IMR-90 (cell line): ENCODE results near the gene LRRC7. TPM values are rescaled to one million over a fixed set of nuclear protein-coding genes. Genes with fewer than 3 reads are reported as not detected.

Source experiments
- ATAC-seq: fragments of 200-7000 bp; cut with Tn5 transposase; 2 replicates; pipeline ENCODE4 v1.9.1; 2020; ENCODE audit warnings: low read depth, mild to moderate bottlenecking, moderate library complexity
- BruUV-seq: library from RNA; stranded (reverse); fragments of 400-500 nt; replicated peaks from 2 replicates; lab custom pipeline; 2021; lab: Mats Ljungman, UMichigan
- CTCF ChIA-PET: fragments of 300-600 bp; formaldehyde crosslinking; extraction: SDS; loops from one replicate; lab custom pipeline; 2021; ENCODE audit warnings: antibody characterized with exemption; lab: Yijun Ruan, JAX
- POLR2A ChIA-PET: fragments of 300-600 bp; sonication (Branson Sonifier 250); formaldehyde crosslinking; loops from one replicate; lab custom pipeline; 2022; ENCODE audit warnings: antibody characterized with exemption; ENCODE audit not compliant: unreplicated experiment; lab: Charles Lee
- DNase-seq: peaks from one replicate; pipeline ENCODE4 v3.0.0; 2013
- H2AFZ ChIP-seq: replicated peaks from 2 replicates; pipeline ENCODE3; 2013; ENCODE audit warnings: low read length, mild to moderate bottlenecking; ENCODE audit not compliant: poor library complexity
- H2AK5ac ChIP-seq: 2 replicates; pipeline ENCODE4 v1.6.1; 2013; ENCODE audit warnings: low read depth, low read length, inconsistent platforms
- H2AK9ac ChIP-seq: replicated peaks from 2 replicates; pipeline ENCODE3; 2013; ENCODE audit warnings: mild to moderate bottlenecking, low read depth, low read length, moderate library complexity; ENCODE audit not compliant: poor library complexity
- H2BK120ac ChIP-seq: 2 replicates; pipeline ENCODE4 v1.6.1; 2013; ENCODE audit warnings: low read depth, low read length, inconsistent platforms
- H2BK15ac ChIP-seq: 3 replicates; pipeline ENCODE4 v1.6.1; 2013; ENCODE audit warnings: low read depth, low read length, inconsistent platforms
- H2BK20ac ChIP-seq: 2 replicates; pipeline ENCODE4 v1.6.1; 2013; ENCODE audit warnings: low read depth, mild to moderate bottlenecking, inconsistent platforms, low read length, moderate library complexity
- H2BK5ac ChIP-seq: 2 replicates; pipeline ENCODE4 v1.6.1; 2013; ENCODE audit warnings: mild to moderate bottlenecking, low read depth, low read length, inconsistent platforms; ENCODE audit not compliant: poor library complexity, severe bottlenecking
- H3K14ac ChIP-seq: replicated peaks from 2 replicates; pipeline ENCODE4 v1.6.1; 2013; ENCODE audit warnings: low read depth, low read length, inconsistent platforms
- H3K18ac ChIP-seq: 2 replicates; pipeline ENCODE4 v1.6.1; 2013; ENCODE audit warnings: low read depth, low read length, control low read depth
- H3K23ac ChIP-seq: 2 replicates; pipeline ENCODE4 v1.6.1; 2013; ENCODE audit warnings: low read depth, low read length, inconsistent platforms
- H3K27ac ChIP-seq: 2 replicates; pipeline ENCODE4 v1.5.1; 2013; ENCODE audit warnings: mild to moderate bottlenecking, control low read depth, low read length; ENCODE audit not compliant: insufficient read depth
- H3K27me3 ChIP-seq: 2 replicates; pipeline ENCODE4 v1.6.1; 2013; ENCODE audit warnings: low read length; ENCODE audit not compliant: control insufficient read depth, insufficient read depth
- H3K36me3 ChIP-seq: 2 replicates; pipeline ENCODE4 v1.6.1; 2013; ENCODE audit warnings: low read length, mixed read lengths; ENCODE audit not compliant: control insufficient read depth, insufficient read depth
- H3K4ac ChIP-seq: 2 replicates; pipeline ENCODE4 v1.6.1; 2013; ENCODE audit warnings: low read depth, low read length, inconsistent platforms
- H3K4me1 ChIP-seq: 2 replicates; pipeline ENCODE4 v1.6.1; 2013; ENCODE audit warnings: low read length, mixed read lengths; ENCODE audit not compliant: control insufficient read depth, insufficient read depth
- H3K4me2 ChIP-seq: 2 replicates; pipeline ENCODE4 v1.6.1; 2013; ENCODE audit warnings: low read depth, mild to moderate bottlenecking, control low read depth, low read length, moderate library complexity
- H3K4me3 ChIP-seq: 2 replicates; pipeline ENCODE4 v1.5.1; 2013; ENCODE audit warnings: low read depth, mild to moderate bottlenecking, control low read depth, low read length, moderate library complexity; ENCODE audit not compliant: insufficient read depth
- H3K56ac ChIP-seq: 2 replicates; pipeline ENCODE4 v1.6.1; 2013; ENCODE audit warnings: low read length, inconsistent platforms; ENCODE audit not compliant: insufficient read depth; ENCODE audit errors: extremely low read depth
- H3K79me1 ChIP-seq, 2 experiments: 2 replicates each; pipeline ENCODE4 v1.6.1; 2013; ENCODE audit warnings: low read length in 2 of 2, inconsistent platforms in 1 of 2, low read depth in 1 of 2
- H3K9ac ChIP-seq: 2 replicates; pipeline ENCODE4 v1.6.1; 2013; ENCODE audit warnings: low read depth, low read length, control low read depth
- H3K9me1 ChIP-seq: 2 replicates; pipeline ENCODE4 v1.6.1; 2013; ENCODE audit warnings: low read length, inconsistent platforms; ENCODE audit not compliant: insufficient read depth
- H3K9me3 ChIP-seq: 2 replicates; pipeline ENCODE4 v1.6.1; 2013; ENCODE audit warnings: low read length; ENCODE audit not compliant: control insufficient read depth, insufficient read depth
- H4K20me1 ChIP-seq: 2 replicates; pipeline ENCODE4 v1.6.1; 2013; ENCODE audit warnings: low read length, inconsistent platforms; ENCODE audit not compliant: insufficient read depth
- H4K5ac ChIP-seq: 2 replicates; pipeline ENCODE4 v1.6.1; 2013; ENCODE audit warnings: mild to moderate bottlenecking, low read depth, low read length, control low read depth
- H4K8ac ChIP-seq, 2 experiments: 2 replicates each; pipeline ENCODE4 v1.6.1; 2013; ENCODE audit warnings: low read depth in 2 of 2, low read length in 2 of 2, control low read depth in 1 of 2, inconsistent platforms in 1 of 2
- H4K91ac ChIP-seq: 2 replicates; pipeline ENCODE4 v1.6.1; 2013; ENCODE audit warnings: low read depth, low read length, inconsistent platforms; ENCODE audit not compliant: insufficient read depth
- CHD1 ChIP-seq: IDR thresholded peaks from 2 replicates; pipeline ENCODE4 v1.6.1; 2012; ENCODE audit warnings: low read depth, low read length, improper control_type of control experiment
- MAFK ChIP-seq: IDR thresholded peaks from 2 replicates; pipeline ENCODE4 v1.6.1; 2012; ENCODE audit warnings: low read depth, low read length, improper control_type of control experiment
- POLR2A ChIP-seq: IDR thresholded peaks from 2 replicates; pipeline ENCODE4 v1.6.1; 2012; ENCODE audit warnings: mild to moderate bottlenecking, low read depth, low read length
- RAD21 ChIP-seq: IDR thresholded peaks from 2 replicates; pipeline ENCODE4 v1.6.1; 2012; ENCODE audit warnings: low read length, improper control_type of control experiment
- dilution Hi-C: fragments of 300-500 bp; cut with HindIII; formaldehyde crosslinking; loops from one replicate; pipeline ENCODE4 v1.14.3; 2018; ENCODE audit warnings: low sequenced_read_pairs; ENCODE audit not compliant: unreplicated experiment
- in situ Hi-C: fragments of 300-500 bp; cut with MboI; formaldehyde crosslinking; loops from 3 replicates; pipeline ENCODE4 v1.14.3; 2019; ENCODE audit warnings: low sequenced_read_pairs, inconsistent platforms, mixed read lengths
- intact Hi-C: fragments of 100-400 bp; cut with micrococcal nuclease; formaldehyde crosslinking; loops from 2 replicates; pipeline ENCODE4 v1.10.0; 2022
- polyA plus RNA-seq, 3 experiments: library from polyadenylated mRNA; depleted of rRNA; stranded (reverse); fragments of >200 nt; gene quantifications; 2 replicates each; pipeline ENCODE4 v1.2.3, GENCODE V29; 2012; ENCODE audit warnings: low replicate concordance in 1 of 3
- total RNA-seq: library from RNA; depleted of rRNA; stranded (reverse); fragments of >200 nt; gene quantifications from 2 replicates; pipeline ENCODE4 v1.2.3, GENCODE V29; 2012

The LRRC7 gene
- total and polyA plus RNA-seq, 2 of the 4 experiments (the other 2 are of a cell fraction): under 0.01 to 0.02 TPM

- no TSS peak for BruUV-seq
- H2AK9ac ChIP-seq: no peak overlapping the region
- H4K5ac ChIP-seq: no peak overlapping the region
- H3K9me3 ChIP-seq: no peaks in the 10 kb centered on the region
- H2BK5ac ChIP-seq: no peak overlapping the region
- no peak overlapping the region for H4K91ac ChIP-seq
- H2AFZ ChIP-seq: no peak overlapping the region
- peaks cover 2% of the 10 kb centered on the region; the same call in 1 of the 2 replicates for H3K4me1 ChIP-seq
- no peak overlapping the region for H3K9ac ChIP-seq
- no peak overlapping the region for H3K14ac ChIP-seq
- H3K23ac ChIP-seq: no peak overlapping the region
- no peak overlapping the region for H2BK15ac ChIP-seq
- H4K20me1 ChIP-seq: no peaks in the 10 kb centered on the region
- H3K56ac ChIP-seq: no peak overlapping the region
- ATAC-seq (no peak), DNase-seq (no peak)
- H3K27ac ChIP-seq: no peak overlapping the region
- H3K79me1 ChIP-seq: peaks cover 5 to 9% of the 10 kb centered on the region in 2 experiments; a peak in 3 of 4 replicates
- H3K27me3 ChIP-seq: no peaks in the 10 kb centered on the region
- ChIA-PET CTCF (no interaction called here), POLR2A (no interaction called here)
- no peak overlapping the region for H3K18ac ChIP-seq
- H2AK5ac ChIP-seq: no peak overlapping the region
- 0 out of 2 replicates have a peak, but pooled peaks cover 2% of the 10 kb centered on the region for H3K9me1 ChIP-seq
- H3K4ac ChIP-seq: no peak overlapping the region
- dilution Hi-C loops (no loop called here), in situ Hi-C loops (no loop called here), intact Hi-C loops (no loop called here)
- no peak overlapping the region for H3K4me2 ChIP-seq
- no peak overlapping the region for H2BK120ac ChIP-seq
- no peak overlapping the region for H4K8ac ChIP-seq
- TF ChIP-seq MAFK (no peak), POLR2A (no peak), RAD21 (no peak), CHD1 (no peak)
- no peak overlapping the region for H3K4me3 ChIP-seq
- H2BK20ac ChIP-seq: no peak overlapping the region
- peaks cover 3% of the 10 kb centered on the region; the same call in 1 of the 2 replicates for H3K36me3 ChIP-seq
Measured at GRCh38 chr1:70168283-70168682, 600.6 kb downstream of the LRRC7 start.
